H9 (cell line): ENCODE results near the gene C1orf116. TPM values are rescaled to one million over a fixed set of nuclear protein-coding genes. Genes with fewer than 3 reads are reported as not detected.

ENCODE experiments used
- DNase-seq: peaks from one replicate; pipeline ENCODE4 v3.0.0-alpha.2; 2017
- H2AFZ ChIP-seq: one replicate; pipeline ENCODE4 v1.6.1; 2013; ENCODE audit warnings: mild to moderate bottlenecking, low read length, control low read depth, moderate library complexity
- H2AK5ac ChIP-seq: 2 replicates; pipeline ENCODE4 v1.6.1; 2013; ENCODE audit warnings: low read length, control low read depth, mixed read lengths; ENCODE audit not compliant: insufficient read length
- H2BK120ac ChIP-seq: one replicate; pipeline ENCODE4 v1.6.1; 2013; ENCODE audit warnings: low read depth, mild to moderate bottlenecking, low read length, control low read depth, inconsistent platforms; ENCODE audit not compliant: poor library complexity, severe bottlenecking
- H2BK12ac ChIP-seq: 2 replicates; pipeline ENCODE4 v1.6.1; 2013; ENCODE audit warnings: low read length, control low read depth, mixed read lengths, low read depth; ENCODE audit not compliant: insufficient read length
- H2BK15ac ChIP-seq: 2 replicates; pipeline ENCODE4 v1.6.1; 2013; ENCODE audit warnings: low read depth, low read length, control low read depth
- H2BK20ac ChIP-seq: one replicate; pipeline ENCODE4 v1.6.1; 2013; ENCODE audit warnings: low read depth, mild to moderate bottlenecking, low read length, control low read depth, inconsistent platforms; ENCODE audit not compliant: poor library complexity, severe bottlenecking
- H2BK5ac ChIP-seq: 2 replicates; pipeline ENCODE4 v1.6.1; 2013; ENCODE audit warnings: low read length, control low read depth, mixed read lengths; ENCODE audit not compliant: insufficient read length
- H3K14ac ChIP-seq: 2 replicates; pipeline ENCODE4 v1.6.1; 2013; ENCODE audit warnings: low read length, control low read depth; ENCODE audit not compliant: insufficient read depth
- H3K18ac ChIP-seq: 2 replicates; pipeline ENCODE4 v1.6.1; 2013; ENCODE audit warnings: low read depth, mild to moderate bottlenecking, mixed read lengths, low read length, control low read depth; ENCODE audit not compliant: insufficient read length
- H3K23ac ChIP-seq: 2 replicates; pipeline ENCODE4 v1.6.1; 2013; ENCODE audit warnings: low read length, control low read depth, mixed read lengths, low read depth; ENCODE audit not compliant: insufficient read length
- H3K23me2 ChIP-seq: 2 replicates; pipeline ENCODE4 v1.6.1; 2013; ENCODE audit warnings: low read depth, mild to moderate bottlenecking, mixed read lengths, low read length, control low read depth; ENCODE audit not compliant: insufficient read length, poor library complexity, severe bottlenecking
- H3K27ac ChIP-seq: 2 replicates; pipeline ENCODE4 v1.5.1; 2013; ENCODE audit warnings: low read length, control low read depth, mixed read lengths, low read depth; ENCODE audit not compliant: insufficient read length
- H3K27me3 ChIP-seq: 2 replicates; pipeline ENCODE4 v1.6.1; 2013; ENCODE audit warnings: low read length, control low read depth, inconsistent platforms; ENCODE audit not compliant: insufficient read depth
- H3K4ac ChIP-seq: 2 replicates; pipeline ENCODE4 v1.6.1; 2013; ENCODE audit warnings: low read depth, mild to moderate bottlenecking, control low read depth, inconsistent platforms, low read length, moderate library complexity
- H3K4me1 ChIP-seq: 2 replicates; pipeline ENCODE4 v1.6.1; 2013; ENCODE audit warnings: low read length, control low read depth, inconsistent platforms; ENCODE audit not compliant: insufficient read depth
- H3K4me2 ChIP-seq: 2 replicates; pipeline ENCODE4 v1.6.1; 2013; ENCODE audit warnings: low read length, control low read depth, mixed read lengths; ENCODE audit not compliant: insufficient read length, insufficient read depth
- H3K56ac ChIP-seq: 2 replicates; pipeline ENCODE4 v1.6.1; 2013; ENCODE audit warnings: low read depth, mild to moderate bottlenecking, mixed read lengths, low read length, control low read depth; ENCODE audit not compliant: insufficient read length
- H3K79me1 ChIP-seq: 2 replicates; pipeline ENCODE4 v1.6.1; 2013; ENCODE audit warnings: low read depth, mild to moderate bottlenecking, moderate library complexity, low read length, control low read depth, inconsistent platforms; ENCODE audit not compliant: insufficient read depth, poor library complexity, severe bottlenecking
- H3K79me2 ChIP-seq: 2 replicates; pipeline ENCODE4 v1.6.1; 2013; ENCODE audit warnings: low read length, control low read depth, inconsistent platforms; ENCODE audit not compliant: insufficient read depth
- H3K9ac ChIP-seq: 2 replicates; pipeline ENCODE4 v1.6.1; 2013; ENCODE audit warnings: low read length, control low read depth, mixed read lengths; ENCODE audit not compliant: insufficient read length; ENCODE audit errors: extremely low read depth
- H3K9me3 ChIP-seq: one replicate; pipeline ENCODE4 v1.6.1; 2013; ENCODE audit warnings: low read depth, low read length, inconsistent platforms; ENCODE audit not compliant: control insufficient read depth
- H3T11ph ChIP-seq: one replicate; pipeline ENCODE4 v1.6.1; 2013; ENCODE audit warnings: mild to moderate bottlenecking, low read length, control low read depth, inconsistent platforms
- H4K20me1 ChIP-seq: one replicate; pipeline ENCODE4 v1.6.1; 2013; ENCODE audit not compliant: control insufficient read depth, insufficient read length, insufficient read depth
- H4K5ac ChIP-seq: 2 replicates; pipeline ENCODE4 v1.6.1; 2013; ENCODE audit warnings: low read depth, mild to moderate bottlenecking, mixed read lengths, low read length, control low read depth; ENCODE audit not compliant: insufficient read length
- H4K8ac ChIP-seq: replicated peaks from 2 replicates; pipeline ENCODE4 v1.6.1; 2013; ENCODE audit warnings: low read length, control low read depth, mixed read lengths, low read depth; ENCODE audit not compliant: insufficient read length
- H4K91ac ChIP-seq: 2 replicates; pipeline ENCODE4 v1.6.1; 2013; ENCODE audit warnings: low read depth, mild to moderate bottlenecking, moderate library complexity, mixed read lengths, low read length, control low read depth; ENCODE audit not compliant: insufficient read length
- H3K27ac Mint-ChIP-seq, 3 experiments: 2 replicates in 2 of 3; 3 replicates in 1 of 3; pipeline ENCODE4 v1.8.0; 2020 to 2021; ENCODE audit warnings: mixed read lengths in 3 of 3, mild to moderate bottlenecking in 1 of 3, moderate library complexity in 1 of 3
- H3K27me3 Mint-ChIP-seq: 2 replicates; pipeline ENCODE4 v1.8.0; 2021; ENCODE audit warnings: low read depth, mild to moderate bottlenecking, moderate library complexity, mixed read lengths
- H3K36me3 Mint-ChIP-seq, 3 experiments: 2 replicates in 2 of 3; 3 replicates in 1 of 3; pipeline ENCODE4 v1.8.0; 2020 to 2021; ENCODE audit warnings: low read depth in 3 of 3, mixed read lengths in 3 of 3; ENCODE audit not compliant: insufficient read depth in 1 of 3
- H3K4me1 Mint-ChIP-seq, 2 experiments: 2 replicates each; pipeline ENCODE4 v1.8.0; 2020; ENCODE audit warnings: mixed read lengths in 2 of 2
- H3K4me3 Mint-ChIP-seq, 2 experiments: 2 replicates in 1 of 2; 3 replicates in 1 of 2; pipeline ENCODE4 v1.8.0; 2020 to 2021; ENCODE audit warnings: mild to moderate bottlenecking in 2 of 2, mixed read lengths in 2 of 2, moderate library complexity in 1 of 2
- H3K9me3 Mint-ChIP-seq, 2 experiments: 2 replicates in 1 of 2; 3 replicates in 1 of 2; pipeline ENCODE4 v1.8.0; 2020; ENCODE audit warnings: mild to moderate bottlenecking in 2 of 2, mixed read lengths in 2 of 2, moderate library complexity in 1 of 2
- WGBS: extraction: QIAGEN DNeasy Blood & Tissue Kit; methylation state at CpG from one replicate; pipeline ENCODE4 v1.1.7; 2013; ENCODE audit warnings: missing lambda C conversion rate, low lambda C conversion rate, mixed read lengths; ENCODE audit not compliant: insufficient read length; ENCODE audit errors: extremely low coverage; 5-methylcytosine and 5-hydroxymethylcytosine counted together
- total RNA-seq: library from RNA; stranded (reverse); gene quantifications from 2 replicates; pipeline ENCODE4 v1.2.1, GENCODE V29; 2021
- TF ChIP-seq, protein P1 (sequence below): fragments of 200-600 bp; sonication (generic); conservative IDR thresholded peaks from 3 replicates; pipeline ENCODE4 v1.8.0; 2021; ENCODE audit warnings: antibody characterized with exemption, mild to moderate bottlenecking

Gene C1orf116
- total RNA-seq, 1 experiment from 2014 or later, result 0.48 TPM

- Histone ChIP-seq H2BK5ac (no peak overlapping the region), H3K9ac (no peak overlapping the region), H2AK5ac (no peak overlapping the region), H2BK12ac (no peak overlapping the region), H3K27ac (no peak overlapping the region), H3T11ph (no peak overlapping the region), H3K23me2 (no peaks in the 10 kb centered on the region), H4K91ac (no peak overlapping the region), H3K79me1 (no peaks in the 10 kb centered on the region), H2BK15ac (no peak overlapping the region), H3K56ac (no peak overlapping the region), H4K8ac (no peak overlapping the region), H4K20me1 (no peaks in the 10 kb centered on the region), H3K4me2 (no peak overlapping the region), H3K9me3 (no peaks in the 10 kb centered on the region), H3K4ac (no peak overlapping the region), H2BK20ac (no peak overlapping the region), H3K14ac (no peak overlapping the region), H3K18ac (no peak overlapping the region), H2AFZ (no peak overlapping the region), H3K27me3 (no peaks in the 10 kb centered on the region), H3K79me2 (no peaks in the 10 kb centered on the region), H3K23ac (no peak overlapping the region), H3K4me1 (no peaks in the 10 kb centered on the region), H2BK120ac (no peak overlapping the region), H4K5ac (no peak overlapping the region)
- Mint-ChIP-seq H3K9me3 (no peaks in the 10 kb centered on the region), H3K4me1 (no peaks in the 10 kb centered on the region), H3K27ac (no peak overlapping the region; a peak in 1 of 7 replicates), H3K36me3 (peaks cover 6 to 36% (median 36%) of the 10 kb centered on the region in 3 experiments; a peak in 6 of 7 replicates), H3K27me3 (no peaks in the 10 kb centered on the region), H3K4me3 (no peak overlapping the region)
- TF ChIP-seq, protein P1, sequence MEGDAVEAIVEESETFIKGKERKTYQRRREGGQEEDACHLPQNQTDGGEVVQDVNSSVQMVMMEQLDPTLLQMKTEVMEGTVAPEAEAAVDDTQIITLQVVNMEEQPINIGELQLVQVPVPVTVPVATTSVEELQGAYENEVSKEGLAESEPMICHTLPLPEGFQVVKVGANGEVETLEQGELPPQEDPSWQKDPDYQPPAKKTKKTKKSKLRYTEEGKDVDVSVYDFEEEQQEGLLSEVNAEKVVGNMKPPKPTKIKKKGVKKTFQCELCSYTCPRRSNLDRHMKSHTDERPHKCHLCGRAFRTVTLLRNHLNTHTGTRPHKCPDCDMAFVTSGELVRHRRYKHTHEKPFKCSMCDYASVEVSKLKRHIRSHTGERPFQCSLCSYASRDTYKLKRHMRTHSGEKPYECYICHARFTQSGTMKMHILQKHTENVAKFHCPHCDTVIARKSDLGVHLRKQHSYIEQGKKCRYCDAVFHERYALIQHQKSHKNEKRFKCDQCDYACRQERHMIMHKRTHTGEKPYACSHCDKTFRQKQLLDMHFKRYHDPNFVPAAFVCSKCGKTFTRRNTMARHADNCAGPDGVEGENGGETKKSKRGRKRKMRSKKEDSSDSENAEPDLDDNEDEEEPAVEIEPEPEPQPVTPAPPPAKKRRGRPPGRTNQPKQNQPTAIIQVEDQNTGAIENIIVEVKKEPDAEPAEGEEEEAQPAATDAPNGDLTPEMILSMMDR, result no peak
- WGBS, result no CpG with 5 or more reads among the region's 3 CpGs
- no peak for DNase-seq
Observed at GRCh38 chr1:207069061-207069460, 36.5 kb upstream of the C1orf116 start.
